Measurements from ENCODE around the gene GATA3.

DNA sequence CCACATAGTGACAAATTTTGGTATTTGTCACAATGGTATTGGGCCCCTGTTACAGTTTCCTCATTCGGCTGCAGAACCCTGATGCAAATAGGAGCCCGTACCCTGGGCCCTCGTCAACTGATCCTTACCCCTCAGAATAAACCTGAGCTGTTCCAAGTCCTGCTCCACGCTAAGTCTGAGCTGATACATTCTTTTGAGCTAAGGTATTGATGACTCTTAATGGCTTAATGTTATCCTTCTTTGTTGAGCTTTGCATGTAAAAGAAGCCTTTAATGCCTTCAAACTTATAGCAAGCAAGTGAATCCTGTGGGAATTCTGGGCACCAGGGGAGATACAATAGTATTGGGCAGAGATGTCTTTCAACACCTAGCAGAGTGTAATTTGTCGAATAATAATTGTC, 31.8 kb downstream of the GATA3 start:
- TF ChIP-seq, protein P1, sequence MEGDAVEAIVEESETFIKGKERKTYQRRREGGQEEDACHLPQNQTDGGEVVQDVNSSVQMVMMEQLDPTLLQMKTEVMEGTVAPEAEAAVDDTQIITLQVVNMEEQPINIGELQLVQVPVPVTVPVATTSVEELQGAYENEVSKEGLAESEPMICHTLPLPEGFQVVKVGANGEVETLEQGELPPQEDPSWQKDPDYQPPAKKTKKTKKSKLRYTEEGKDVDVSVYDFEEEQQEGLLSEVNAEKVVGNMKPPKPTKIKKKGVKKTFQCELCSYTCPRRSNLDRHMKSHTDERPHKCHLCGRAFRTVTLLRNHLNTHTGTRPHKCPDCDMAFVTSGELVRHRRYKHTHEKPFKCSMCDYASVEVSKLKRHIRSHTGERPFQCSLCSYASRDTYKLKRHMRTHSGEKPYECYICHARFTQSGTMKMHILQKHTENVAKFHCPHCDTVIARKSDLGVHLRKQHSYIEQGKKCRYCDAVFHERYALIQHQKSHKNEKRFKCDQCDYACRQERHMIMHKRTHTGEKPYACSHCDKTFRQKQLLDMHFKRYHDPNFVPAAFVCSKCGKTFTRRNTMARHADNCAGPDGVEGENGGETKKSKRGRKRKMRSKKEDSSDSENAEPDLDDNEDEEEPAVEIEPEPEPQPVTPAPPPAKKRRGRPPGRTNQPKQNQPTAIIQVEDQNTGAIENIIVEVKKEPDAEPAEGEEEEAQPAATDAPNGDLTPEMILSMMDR (IDR thresholded peaks at IDR 0.05; ENCODE audit: insufficient read depth, low read depth, low read length) = no peak
- no peak for TF ChIP-seq EZH2 (IDR thresholded peaks at IDR 0.05; ENCODE audit: insufficient read depth, low read length)
